ENCODE results near the gene SRRM2.
"Not testable (repeated sequence)": the region's sequence is repeated elsewhere in the genome, so short reads cannot be mapped to it uniquely, and the experiment has no call there.

Gene SRRM2

GRCh38 chr16:2715519-2715918 is 36.9 kb upstream of the SRRM2 start:
- FAIRE-seq: no peak

DNA sequence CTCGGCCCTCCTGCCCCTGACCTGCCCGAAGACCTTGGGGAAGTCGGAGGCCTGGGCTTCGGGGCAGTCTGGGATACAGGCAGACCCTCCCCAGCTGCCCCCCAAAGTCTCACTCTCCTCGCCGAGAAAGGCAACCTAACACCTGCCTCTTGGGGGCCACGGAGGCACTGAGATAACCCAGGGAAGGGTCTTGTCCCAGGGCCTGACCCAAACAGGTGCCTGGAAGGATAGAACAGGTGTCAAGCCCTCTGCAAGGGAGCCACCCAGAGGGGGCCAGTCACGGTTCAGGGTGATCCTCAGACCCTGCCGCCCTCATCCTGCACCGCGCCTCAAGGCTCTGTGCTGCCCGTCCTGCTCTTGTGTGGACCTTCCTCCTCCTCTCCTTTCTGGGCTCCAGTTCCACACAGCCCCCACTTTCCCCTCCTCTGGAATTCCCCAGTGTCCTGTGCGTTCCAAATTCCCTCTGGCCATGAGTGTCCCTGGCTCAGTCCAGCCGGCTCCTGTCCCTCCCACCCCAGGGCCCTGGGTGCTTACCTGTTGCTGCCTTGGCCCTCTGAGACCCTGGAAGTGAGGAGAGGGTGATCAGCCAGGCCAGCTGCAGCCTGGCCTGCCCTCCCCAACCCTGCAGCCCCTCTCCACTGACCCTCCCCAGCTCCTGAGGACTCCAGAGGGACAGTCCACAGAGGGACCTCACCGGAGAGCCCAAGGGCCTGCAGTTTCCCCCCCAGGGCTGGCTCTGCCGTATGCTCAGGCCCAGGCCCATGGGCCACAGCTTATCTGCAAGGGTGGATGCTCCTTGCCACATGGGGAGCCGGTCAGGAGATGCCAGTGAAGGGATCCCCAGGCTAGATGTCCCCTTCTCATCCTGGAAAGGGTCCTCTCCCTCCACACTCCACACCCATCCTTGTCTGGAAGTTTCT is 36.2 kb upstream of the SRRM2 start:
- FAIRE-seq: no peak

- FAIRE-seq: no peak
Observed at GRCh38 chr16:2716948-2717347, 35.5 kb upstream of the SRRM2 start.

DNA sequence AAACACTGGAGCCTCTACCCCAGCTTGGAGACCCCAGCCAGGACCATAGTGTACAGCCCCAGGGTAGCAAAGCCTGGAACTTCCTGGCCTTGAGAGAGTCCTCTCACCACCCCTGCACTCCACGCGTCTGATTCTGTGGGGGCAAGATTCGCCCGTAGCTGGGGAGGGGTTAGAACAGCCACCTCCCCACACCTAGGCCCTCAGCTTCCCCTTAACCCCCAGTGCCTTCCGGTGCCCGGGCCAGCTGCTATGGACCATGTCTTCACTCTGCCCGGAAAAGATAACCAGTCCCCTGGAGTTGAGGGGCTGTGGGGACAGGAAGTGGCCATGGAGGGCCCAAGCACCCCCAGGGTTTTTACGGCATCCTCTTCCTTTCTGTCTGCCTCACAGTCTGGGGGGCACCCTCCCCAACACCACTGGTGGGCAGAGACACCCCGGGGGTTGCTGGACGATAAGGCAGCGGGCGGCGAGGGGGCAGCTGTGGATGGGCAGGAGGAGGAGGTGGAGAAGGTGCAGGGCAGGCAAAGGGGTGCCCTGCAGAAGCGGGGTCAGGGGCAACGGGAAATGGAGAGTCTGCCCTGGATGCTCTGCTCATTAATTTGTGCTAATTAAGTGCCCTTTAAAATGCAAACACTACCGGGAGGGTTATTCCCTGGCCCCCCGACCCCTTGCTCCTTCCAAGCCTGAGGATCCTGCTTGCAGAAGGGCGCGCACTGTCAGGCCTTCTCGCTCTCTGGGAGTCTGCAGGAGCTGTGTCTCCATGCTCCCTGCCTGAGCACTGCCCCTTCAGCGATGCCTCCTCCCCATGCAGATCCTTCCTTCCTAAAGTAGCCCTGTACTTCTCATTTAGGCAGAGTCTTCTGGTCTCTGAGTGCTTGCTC is 34.8 kb upstream of the SRRM2 start:
- FAIRE-seq: no peak

DNA sequence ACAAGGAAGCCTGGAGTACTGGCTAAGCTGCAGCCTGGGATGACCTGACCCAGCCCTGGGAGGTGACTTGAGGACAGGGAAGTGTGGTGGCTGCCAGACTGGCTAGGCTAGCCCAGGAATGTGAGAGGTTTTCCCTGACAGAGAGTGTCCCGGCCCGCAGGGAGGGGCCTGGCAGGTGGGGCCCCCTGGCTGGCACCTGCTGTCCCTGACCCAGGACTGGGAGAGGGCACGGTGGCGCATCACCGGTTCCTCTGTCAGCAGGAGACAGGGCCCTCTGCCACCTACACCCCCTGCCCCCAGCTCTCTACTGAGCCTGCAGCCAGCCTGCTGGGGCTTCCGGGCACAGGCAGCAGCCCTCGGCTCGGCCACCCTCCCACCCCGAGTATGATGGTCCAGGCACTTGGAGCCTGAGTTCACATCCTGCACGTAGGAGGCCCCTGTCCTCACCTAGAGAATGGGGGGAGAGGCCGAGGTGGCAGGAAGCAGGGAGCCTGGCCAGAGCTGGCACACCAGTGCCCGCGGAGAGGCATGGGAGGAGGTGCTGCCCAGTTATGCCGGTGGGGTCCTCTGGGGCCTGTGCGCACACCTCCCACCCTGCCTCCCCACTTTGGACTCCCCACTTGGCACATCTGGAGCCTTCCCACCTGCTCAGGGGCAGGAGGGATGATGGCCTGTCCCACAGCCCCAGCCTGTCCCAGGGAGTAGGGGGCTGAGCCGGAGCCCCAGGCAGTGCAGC is 32.9 kb upstream of the SRRM2 start:
- no peak for FAIRE-seq

DNA sequence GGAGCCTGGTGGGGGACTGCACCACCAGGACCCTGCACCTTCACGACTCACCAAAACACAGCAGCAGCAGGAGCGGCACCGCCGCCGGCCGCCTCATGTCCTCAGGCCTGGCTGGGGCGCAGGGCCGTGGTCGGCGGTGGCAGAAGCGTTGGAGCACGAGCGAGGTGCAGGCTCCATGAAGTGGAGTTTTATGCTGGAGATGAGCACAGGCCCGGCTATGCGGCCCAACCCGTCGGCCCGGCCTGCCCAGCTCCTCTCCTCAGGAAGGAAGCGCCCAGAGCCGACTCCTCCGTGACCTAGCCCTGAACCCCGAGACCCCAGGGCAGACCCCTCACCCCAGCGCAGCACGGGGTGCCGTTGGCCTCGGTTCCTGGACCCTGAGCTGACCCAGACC is 32.4 kb upstream of the SRRM2 start, which contains the start of gene PRSS27:
TSS of gene PRSS27 (minus strand) at position 161 of the 394 bp plus-strand sequence. CDS start at position 97, 64 bp downstream.
- no peak for FAIRE-seq

DNA sequence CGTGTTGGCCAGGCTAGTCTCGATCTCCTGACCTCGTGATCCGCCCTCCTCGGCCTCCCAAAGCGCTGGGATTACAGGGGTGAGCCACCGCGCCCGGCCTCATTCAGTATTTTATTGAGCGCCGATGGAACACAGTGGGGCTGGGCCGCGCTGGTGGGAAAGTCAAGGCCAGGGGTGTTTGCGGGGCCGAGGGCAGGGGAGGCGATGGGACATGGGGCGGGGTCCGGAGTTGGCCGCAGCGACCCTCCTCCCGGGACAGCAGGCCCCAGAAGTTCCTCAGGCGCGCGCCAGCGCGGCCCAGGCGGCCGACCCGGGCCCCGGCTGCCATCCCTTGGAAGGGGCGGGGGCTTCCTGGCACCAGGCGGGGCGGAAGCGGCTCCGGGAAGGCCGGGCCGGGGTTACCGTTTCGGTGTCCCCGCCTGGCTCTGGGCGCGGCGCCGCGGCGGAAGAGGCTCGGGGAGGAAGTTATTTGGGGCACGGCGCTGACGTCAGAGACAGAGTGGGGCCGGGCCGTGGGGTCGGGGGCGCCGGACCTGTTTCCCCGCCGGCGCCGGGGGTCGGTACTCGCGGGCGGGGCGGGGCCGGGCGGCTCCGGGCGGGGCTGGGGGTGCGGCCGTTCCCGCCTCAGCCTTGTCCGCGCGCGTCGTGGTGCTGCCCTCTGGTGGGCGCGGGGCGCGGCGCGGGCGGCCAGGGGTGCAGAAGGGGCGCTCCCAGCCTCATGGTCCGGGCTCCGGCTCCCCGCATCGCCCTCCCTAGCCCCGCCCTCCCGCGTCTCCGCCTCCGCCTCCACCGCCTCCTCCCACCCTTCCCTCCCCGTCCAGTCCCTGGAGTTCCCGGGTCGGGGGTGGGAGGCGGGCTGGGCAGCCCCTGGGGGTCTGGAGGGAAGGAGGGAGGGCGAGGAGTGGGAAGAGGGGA is 31.5 kb upstream of the SRRM2 start:
- no peak for FAIRE-seq

- not testable (repeated sequence) for FAIRE-seq
Observed at GRCh38 chr16:2721634-2722173, 30.7 kb upstream of the SRRM2 start.

- FAIRE-seq: no peak
Observed at GRCh38 chr16:2724088-2724676, 28.3 kb upstream of the SRRM2 start.

- FAIRE-seq: no peak
Observed at GRCh38 chr16:2724816-2725348, 27.6 kb upstream of the SRRM2 start.

DNA sequence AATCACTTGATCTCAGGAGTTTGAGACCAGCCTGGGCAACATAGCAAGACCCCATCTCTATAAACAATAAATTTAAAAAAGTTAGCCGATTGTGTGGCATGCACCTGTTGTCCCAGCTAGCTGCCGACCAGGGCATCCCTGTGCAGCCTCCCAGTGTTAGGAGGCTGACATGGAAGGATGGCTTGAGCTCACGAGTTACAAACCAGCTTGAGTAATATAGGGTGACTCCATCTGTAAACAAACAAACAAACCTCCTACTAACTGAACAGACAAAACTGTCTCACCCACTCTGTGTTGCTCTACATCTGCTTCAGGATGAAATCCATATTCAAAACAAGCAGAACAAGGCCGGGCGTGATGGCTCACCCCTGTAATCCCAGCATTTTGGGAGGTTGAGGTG is 25.5 kb upstream of the SRRM2 start:
- no peak for FAIRE-seq

GRCh38 chr16:2728034-2728433 is 24.4 kb upstream of the SRRM2 start:
- FAIRE-seq: no peak

GRCh38 chr16:2734844-2735515 is 17.5 kb upstream of the SRRM2 start:
- no peak for FAIRE-seq

GRCh38 chr16:2736476-2737237 is 15.8 kb upstream of the SRRM2 start:
- FAIRE-seq: no peak

DNA sequence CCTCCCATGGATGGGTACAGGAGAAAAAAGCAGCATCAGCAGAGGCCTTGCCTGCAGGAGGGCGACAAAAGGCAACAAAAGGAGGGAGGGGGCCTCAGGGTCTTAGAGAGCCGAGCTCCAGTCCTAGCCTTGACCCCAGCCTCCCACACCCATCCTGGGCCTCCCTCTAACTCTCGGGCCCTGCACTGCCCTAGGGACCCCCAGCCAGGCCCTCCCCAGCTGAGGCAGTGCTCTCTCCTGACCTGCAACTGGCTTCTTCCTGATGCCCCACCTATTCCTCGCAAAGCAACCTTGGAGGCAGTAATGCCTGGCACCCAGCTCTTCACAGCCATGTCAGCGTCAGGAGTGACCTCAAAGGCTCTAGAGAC is 15.2 kb upstream of the SRRM2 start:
- no peak for FAIRE-seq

- FAIRE-seq: no peak
Observed at GRCh38 chr16:2737895-2738418, 14.5 kb upstream of the SRRM2 start.

GRCh38 chr16:2738615-2739014 is 13.8 kb upstream of the SRRM2 start:
- no peak for FAIRE-seq

DNA sequence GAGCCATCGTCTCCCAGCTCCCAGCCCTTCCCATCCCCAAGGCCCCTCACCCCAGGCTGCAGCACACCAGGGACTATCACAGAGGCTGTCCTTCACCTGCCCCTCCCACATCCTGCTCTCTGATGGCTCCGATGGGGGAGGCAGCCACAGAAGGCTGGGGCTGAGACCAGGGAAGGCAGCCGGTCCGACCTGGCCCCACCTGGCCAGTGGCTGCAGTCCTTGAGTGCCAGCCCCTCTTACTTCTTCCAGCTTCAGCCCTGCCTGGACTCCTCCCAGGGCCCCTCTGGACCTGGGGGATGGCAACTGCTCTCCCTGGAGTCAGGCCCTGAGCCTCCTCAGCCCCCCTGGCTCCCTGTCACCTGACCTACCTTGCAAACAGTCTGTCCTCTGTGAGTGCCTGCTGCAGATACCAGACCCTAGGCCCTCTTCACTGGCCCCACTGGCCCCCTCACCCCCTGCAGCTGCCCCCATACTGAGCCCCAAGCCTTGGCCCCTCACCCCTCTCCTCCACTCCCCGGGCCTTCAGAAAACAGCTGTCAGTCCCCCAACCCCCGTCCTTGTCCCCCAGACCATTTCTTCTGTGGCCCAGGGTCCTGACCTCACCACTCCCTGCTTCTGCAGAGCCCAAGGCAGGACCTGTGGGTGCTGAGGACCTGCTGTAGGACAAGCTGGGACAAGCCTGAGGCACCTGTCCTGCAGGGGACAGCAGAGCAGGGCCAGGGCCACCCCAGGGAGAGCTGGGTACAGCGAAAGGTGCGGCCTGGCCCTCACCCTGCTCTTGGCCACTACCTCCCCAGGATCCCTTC is 12.6 kb upstream of the SRRM2 start:
- no peak for FAIRE-seq
